Tibial nerve (tissue), 4 donors: ENCODE measurements around the gene BAG5.

Experiments
- CTCF ChIP-seq, 5 experiments: fragments of 200-600 bp in 3 of 5; fragments of 450-650 bp in 2 of 5; sonication (generic) in 3 of 5; IDR thresholded peaks; one replicate each; pipeline ENCODE4 v1.5.1; 2016 to 2019; ENCODE audit warnings: antibody characterized with exemption in 5 of 5, mild to moderate bottlenecking in 3 of 5, moderate library complexity in 2 of 5
- EP300 ChIP-seq, 2 donors: sonication (generic); formaldehyde crosslinking; IDR thresholded peaks; one replicate each; pipeline ENCODE4 v1.6.1; 2017; ENCODE audit warnings: antibody characterized with exemption in 2 of 2, mild to moderate bottlenecking in 1 of 2
- POLR2A ChIP-seq, 2 donors: fragments of 450-650 bp; IDR thresholded peaks; one replicate each; pipeline ENCODE4 v1.6.1; 2017; ENCODE audit warnings: antibody characterized with exemption in 2 of 2, mild to moderate bottlenecking in 2 of 2, moderate library complexity in 2 of 2

GRCh38 chr14:103539056-103539825 is 23.2 kb downstream of the BAG5 start:
- TF ChIP-seq POLR2A (IDR thresholded peaks at IDR 0.05), result no peak
- no peak for TF ChIP-seq CTCF (IDR thresholded peaks at IDR 0.05)
- no peak for TF ChIP-seq EP300 (IDR thresholded peaks at IDR 0.05)
